HepG2 (cell line): ENCODE data around the gene HINFP. TPM values are rescaled to one million over a fixed set of nuclear protein-coding genes. Genes with fewer than 3 reads are reported as not detected.

Experiments used
- ATAC-seq: fragments of 200-7000 bp; cut with Tn5 transposase; 3 replicates; pipeline ENCODE4 v1.9.1; 2020; ENCODE audit warnings: mild to moderate bottlenecking, moderate library complexity
- BruUV-seq: library from RNA; stranded (reverse); fragments of 400-500 nt; replicated peaks from 2 replicates; lab custom pipeline; 2021; lab: Mats Ljungman, UMichigan
- CTCF ChIA-PET: fragments of 300-600 bp; formaldehyde crosslinking; extraction: SDS; loops from one replicate; lab custom pipeline; 2021; ENCODE audit warnings: low total read pairs, inconsistent platforms, low intra/inter-chr PET ratio; lab: Yijun Ruan, JAX
- POLR2A ChIA-PET: fragments of 350-600 bp; sonication (Branson Sonifier 250); formaldehyde crosslinking; loops from one replicate; lab custom pipeline; 2020; ENCODE audit warnings: antibody characterized with exemption, inconsistent platforms; lab: Yijun Ruan, JAX
- DNase-seq: peaks from one replicate; pipeline ENCODE4 v3.0.0-alpha.2; 2015; ENCODE audit warnings: low spot score
- FAIRE-seq: peaks from 3 replicates; lab custom pipeline; 2011; peaks lifted over from hg19 to GRCh38; lab: Jason Lieb, UNC
- H2AFZ ChIP-seq: one replicate; pipeline ENCODE4 v1.6.1; 2011; ENCODE audit warnings: low read length, inconsistent platforms
- H3K27ac ChIP-seq: fragments of 300-600 bp; 3 replicates; pipeline ENCODE4 v1.8.0; 2011; ENCODE audit warnings: mixed run types, mild to moderate bottlenecking, mixed read lengths, low read length, inconsistent platforms; ENCODE audit not compliant: insufficient read depth; ENCODE audit errors: extremely low read length
- H3K27me3 ChIP-seq, 2 experiments: fragments of 200-600 bp in 1 of 2; 2 replicates in 1 of 2; 3 replicates in 1 of 2; pipeline versions ENCODE4 v1.6.0 to v1.8.0; 2011; ENCODE audit warnings: low read length in 2 of 2, mild to moderate bottlenecking in 2 of 2, moderate library complexity in 2 of 2, inconsistent platforms in 1 of 2; ENCODE audit not compliant: insufficient read depth in 2 of 2, control insufficient read depth in 1 of 2
- H3K36me3 ChIP-seq, 2 experiments: fragments of 200-600 bp in 1 of 2; replicated peaks in 1 of 2; 2 replicates in 1 of 2; 3 replicates in 1 of 2; pipeline versions ENCODE4 v1.5.1 to v1.8.0; 2011; ENCODE audit warnings: low read length in 2 of 2, inconsistent platforms in 1 of 2; ENCODE audit not compliant: insufficient read depth in 2 of 2, control insufficient read depth in 1 of 2
- H3K4me1 ChIP-seq: 2 replicates; pipeline ENCODE4 v1.5.1; 2012; ENCODE audit warnings: low read length, inconsistent platforms; ENCODE audit not compliant: insufficient read depth
- H3K4me2 ChIP-seq: 2 replicates; pipeline ENCODE4 v1.6.0; 2011; ENCODE audit warnings: low read depth, low read length, inconsistent platforms
- H3K4me3 ChIP-seq, 3 experiments: fragments of 200-600 bp in 1 of 3; sonication (generic), shearing (Covaris generic) in 1 of 3; replicated peaks in 1 of 3; 2 replicates each; pipeline ENCODE4 v1.5.1; 2011 to 2016; ENCODE audit warnings: low read length in 3 of 3, inconsistent platforms in 2 of 3, low read depth in 2 of 3, mild to moderate bottlenecking in 2 of 3, control low read depth in 1 of 3, mixed read lengths in 1 of 3; ENCODE audit not compliant: insufficient read depth in 1 of 3
- H3K79me2 ChIP-seq: one replicate; pipeline ENCODE4 v1.6.1; 2011; ENCODE audit warnings: low read length, inconsistent platforms; ENCODE audit not compliant: insufficient read depth
- H3K9ac ChIP-seq: 2 replicates; pipeline ENCODE4 v1.6.0; 2011; ENCODE audit warnings: mild to moderate bottlenecking, low read depth, low read length, inconsistent platforms; ENCODE audit not compliant: insufficient read depth
- H3K9me3 ChIP-seq: 2 replicates; pipeline ENCODE4 v1.5.1; 2012; ENCODE audit warnings: mild to moderate bottlenecking, low read length
- H4K20me1 ChIP-seq: 2 replicates; pipeline ENCODE4 v1.6.0; 2011; ENCODE audit warnings: inconsistent platforms, mild to moderate bottlenecking, low read length, moderate library complexity; ENCODE audit not compliant: insufficient read depth
- CHD4 ChIP-seq: fragments of 200-600 bp; sonication (generic); IDR thresholded peaks from 2 replicates; pipeline ENCODE4 v1.7.0; 2017; ENCODE audit warnings: mild to moderate bottlenecking, low read length, borderline replicate concordance
- FOXA1 ChIP-seq, 2 experiments: fragments of 450-650 bp in 1 of 2; sonication (generic) in 1 of 2; formaldehyde crosslinking in 1 of 2; IDR thresholded peaks; 2 replicates each; pipeline versions ENCODE4 v1.4.0 to v1.6.1; 2016 to 2020; ENCODE audit warnings: missing genetic modification reagents in 1 of 2
- GABPA ChIP-seq, 2 experiments: IDR thresholded peaks; 2 replicates each; pipeline ENCODE4 v1.6.1; 2011 to 2016; ENCODE audit warnings: low read depth in 2 of 2, low read length in 1 of 2, missing biosample characterization in 1 of 2, missing genetic modification characterization in 1 of 2
- HDAC1 ChIP-seq: sonication (generic); formaldehyde crosslinking; IDR thresholded peaks from 2 replicates; pipeline ENCODE4 v1.5.1; 2020; ENCODE audit warnings: mild to moderate bottlenecking, missing genetic modification reagents
- HMGXB4 ChIP-seq, 2 experiments: sonication (generic) in 1 of 2; formaldehyde crosslinking in 1 of 2; IDR thresholded peaks; 2 replicates each; pipeline versions ENCODE4 v1.4.0 to v1.6.1; 2018 to 2020; ENCODE audit warnings: missing genetic modification reagents in 2 of 2, borderline replicate concordance in 1 of 2, low read depth in 1 of 2, mild to moderate bottlenecking in 1 of 2, missing biosample characterization in 1 of 2
- IRF2 ChIP-seq: IDR thresholded peaks from 2 replicates; pipeline ENCODE4 v1.6.1; 2018; ENCODE audit warnings: missing genetic modification reagents, missing compliant biosample characterization
- MIER3 ChIP-seq: IDR thresholded peaks from 2 replicates; pipeline ENCODE4 v1.6.1; 2016; ENCODE audit warnings: missing compliant biosample characterization, borderline replicate concordance
- SAP130 ChIP-seq: IDR thresholded peaks from 2 replicates; pipeline ENCODE4 v1.6.1; 2016; ENCODE audit warnings: low read depth
- SNAPC2 ChIP-seq: sonication (generic); formaldehyde crosslinking; IDR thresholded peaks from 2 replicates; pipeline ENCODE4 v1.8.1; 2022; ENCODE audit warnings: mild to moderate bottlenecking, missing genetic modification reagents
- STAG1 ChIP-seq: sonication (generic); formaldehyde crosslinking; IDR thresholded peaks from 2 replicates; pipeline ENCODE4 v1.4.0; 2020; ENCODE audit warnings: missing genetic modification reagents
- XRCC5 ChIP-seq: fragments of 200-400 bp; formaldehyde crosslinking; optimal IDR thresholded peaks from 2 replicates; pipeline ENCODE3; 2017; ENCODE audit warnings: mild to moderate bottlenecking, low read length
- ZBTB38 ChIP-seq: sonication (generic); formaldehyde crosslinking; IDR thresholded peaks from 2 replicates; pipeline ENCODE4 v1.5.1; 2020; ENCODE audit warnings: mild to moderate bottlenecking, missing genetic modification reagents
- ZNF224 ChIP-seq: sonication (generic); formaldehyde crosslinking; IDR thresholded peaks from 2 replicates; pipeline ENCODE4 v1.5.0; 2020; ENCODE audit warnings: mild to moderate bottlenecking, missing genetic modification reagents
- ZNF276 ChIP-seq: sonication (generic); formaldehyde crosslinking; IDR thresholded peaks from 2 replicates; pipeline ENCODE4 v1.4.0; 2020; ENCODE audit warnings: mild to moderate bottlenecking, low read depth, missing genetic modification reagents
- ZNF3 ChIP-seq: IDR thresholded peaks from 2 replicates; pipeline ENCODE4 v1.7.0; 2017; ENCODE audit warnings: inconsistent platforms
- ZNF574 ChIP-seq: sonication (generic); formaldehyde crosslinking; IDR thresholded peaks from 2 replicates; pipeline ENCODE4 v1.4.0; 2020; ENCODE audit warnings: missing genetic modification reagents
- WGBS: methylation state at CpG from one replicate; pipeline ENCODE4 v1.1.6; 2017; ENCODE audit warnings: low lambda C conversion rate; 5-methylcytosine and 5-hydroxymethylcytosine counted together
- in situ Hi-C: cut with HindIII; loops from 2 replicates; pipeline ENCODE4 v1.10.0; 2017; ENCODE audit warnings: low pct_unique_long_range_greater_than_20kb; ENCODE audit not compliant: extremely low pct_ligation_motif_present
- intact Hi-C: fragments of 100-400 bp; cut with micrococcal nuclease; formaldehyde crosslinking; loops from one replicate; pipeline ENCODE4 v1.10.0; 2022; ENCODE audit not compliant: unreplicated experiment
- polyA plus RNA-seq, 8 experiments: library from polyadenylated mRNA; depleted of rRNA in 3 of 8; stranded (reverse) in 7 of 8; unstranded in 1 of 8; fragments of >200 nt; fragmentation: Illumina TruSeq in 4 of 8; extraction: Trizol in 4 of 8; gene quantifications; 2 replicates each; pipeline versions ENCODE4 v1.2.1 to v1.2.3, GENCODE V29; 2011 to 2016; ENCODE audit warnings: low read depth in 4 of 8, missing spikeins in 1 of 8, mixed read lengths in 1 of 8; ENCODE audit not compliant: insufficient read depth in 1 of 8
- total RNA-seq, 5 experiments: library from RNA; depleted of rRNA; stranded (reverse); fragments of >200 nt; fragmentation: Illumina TruSeq; extraction: Trizol; gene quantifications; 2 replicates each; pipeline ENCODE4 v1.2.3, GENCODE V29; 2016; ENCODE audit warnings: low read depth in 1 of 5

HINFP gene
- total and polyA plus RNA-seq, 2 of the 13 experiments (the other 11 are each of a cell fraction or from before 2014, with no cell fraction given): 15.1 to 21.4 TPM

- peak overlapping the region; percentile 97 for H3K27ac ChIP-seq
- no peak overlapping the region for H2AFZ ChIP-seq
- TF ChIP-seq CHD4 (no peak), ZNF224 (CRISPR knock-in tag) (0 out of 2 replicates have a peak, but pooled peaks have one; percentile 18), STAG1 (CRISPR knock-in tag) (peak; percentile 51), FOXA1 (IDR thresholded peaks at IDR 0.05) (no peak), FOXA1 (CRISPR knock-in tag; IDR thresholded peaks at IDR 0.05) (peak; percentile 67), SNAPC2 (CRISPR knock-in tag) (no peak), ZBTB38 (CRISPR knock-in tag) (0 out of 2 replicates have a peak, but pooled peaks have one; percentile 37), IRF2 (0 out of 2 replicates have a peak, but pooled peaks have one; percentile 13), XRCC5 (peak; percentile 22), HMGXB4 (CRISPR knock-in tag; IDR thresholded peaks at IDR 0.05; ENCODE audit: borderline replicate concordance in 1 of 2, low read depth in 1 of 2) (0 out of 4 replicates have a peak, but pooled peaks have one; percentile 20 to 40), MIER3 (0 out of 2 replicates have a peak, but pooled peaks have one; percentile 25), ZNF276 (CRISPR knock-in tag) (no peak), ZNF3 (CRISPR knock-in tag) (no peak), SAP130 (CRISPR knock-in tag) (peak; percentile 54; the same call in 1 of the 2 replicates), HDAC1 (0 out of 2 replicates have a peak, but pooled peaks have one; percentile 27), GABPA (IDR thresholded peaks at IDR 0.05; ENCODE audit: low read depth, low read length) (no peak), GABPA (CRISPR knock-in tag; IDR thresholded peaks at IDR 0.05; ENCODE audit: low read depth) (0 out of 2 replicates have a peak, but pooled peaks have one; percentile 21), ZNF574 (peak; percentile 69)
Measured at GRCh38 chr11:119100246-119100970, 21.0 kb upstream of the HINFP start.

More at GRCh38 chr11:119100246-119100970, 21.0 kb upstream of the HINFP start:
- DNase-seq (peak; percentile 62), ATAC-seq (peak; percentile 13), FAIRE-seq (peak; percentile 69)
- no TSS peak for BruUV-seq
- Histone ChIP-seq H3K9ac (peak overlapping the region; percentile 93), H3K9me3 (no peaks in the 10 kb centered on the region), H3K36me3 (peaks cover 10 to 26% of the 10 kb centered on the region in 2 experiments; a peak in 4 of 5 replicates), H4K20me1 (no peaks in the 10 kb centered on the region), H3K4me2 (peak overlapping the region; percentile 96), H3K27me3 (no peaks in the 10 kb centered on the region; a peak in 1 of 5 replicates), H3K4me1 (peaks cover 32% of the 10 kb centered on the region), H3K4me3 (peak overlapping the region; percentile 77 to 91 (median 86)), H3K79me2 (peaks cover 15% of the 10 kb centered on the region)
- 23% methylated on average over 11 of the region's 11 CpGs for WGBS
- ChIA-PET CTCF (interaction anchor here (1.1 kb wide), 1 partner anchor 34 kb away, joined by 3 read pairs; no protein-coding TSS in a partner anchor), POLR2A (interaction anchor here (0.9 to 1.5 kb wide), 2 partner anchors 8 to 15 kb away, joined by 3 to 9 read pairs; partner anchors contain the start of gene HMBS)
- in situ Hi-C loops: no loop called here
- intact Hi-C loops: loop anchor here (2.0 kb wide), 1 partner anchor 20 kb away; the partner anchor contains the start of gene HINFP
